ENCODE measurements around the gene CLP1. TPM values are rescaled to one million over a fixed set of nuclear protein-coding genes. Genes with fewer than 3 reads are reported as not detected.
A peak's percentile ranks its signal among the peaks of the same experiment; 100 is the strongest.

Gene CLP1
- 16.4 and 19.0 TPM in 2 replicates for total RNA-seq

- DNase-seq (ENCODE audit: low read depth), result peak; percentile 99
- peak within 1 kb of the TSS; percentile 87 for H3K4me3 ChIP-seq (ENCODE audit: low read depth, low read length)
- TF ChIP-seq CTCF (IDR thresholded peaks at IDR 0.05; ENCODE audit: insufficient read depth, low read depth, low read length), result no peak
These were observed at the start of gene CLP1 for GRCh38 chr11:57657194-57658022. TSS of gene CLP1 (plus strand) at chr11:57657762. CDS start at chr11:57659477, 1,715 bp downstream.

GRCh38 chr11:57610170-57610569, 47.4 kb upstream of the CLP1 start:
- no peak for TF ChIP-seq CTCF (IDR thresholded peaks at IDR 0.05; ENCODE audit: insufficient read depth, low read depth, low read length)
- H3K4me3 ChIP-seq (ENCODE audit: low read depth, low read length), result no peak overlapping the region
- no peak for DNase-seq (ENCODE audit: low read depth)

- DNase-seq (ENCODE audit: low read depth), result no peak
- H3K4me3 ChIP-seq (ENCODE audit: low read depth, low read length), result no peak overlapping the region
- no peak for TF ChIP-seq CTCF (IDR thresholded peaks at IDR 0.05; ENCODE audit: insufficient read depth, low read depth, low read length)
These were observed 43.3 kb upstream of the CLP1 start for GRCh38 chr11:57614234-57614772.

GRCh38 chr11:57615308-57615707, 42.3 kb upstream of the CLP1 start:
- H3K4me3 ChIP-seq (ENCODE audit: low read depth, low read length), result no peak overlapping the region
- TF ChIP-seq CTCF (IDR thresholded peaks at IDR 0.05; ENCODE audit: insufficient read depth, low read depth, low read length), result no peak
- no peak for DNase-seq (ENCODE audit: low read depth)

- TF ChIP-seq CTCF (IDR thresholded peaks at IDR 0.05; ENCODE audit: insufficient read depth, low read depth, low read length), result no peak
- DNase-seq (ENCODE audit: low read depth), result no peak
- no peak overlapping the region for H3K4me3 ChIP-seq (ENCODE audit: low read depth, low read length)
These were observed 41.0 kb upstream of the CLP1 start for GRCh38 chr11:57616595-57616994.

- no peak overlapping the region for H3K4me3 ChIP-seq (ENCODE audit: low read depth, low read length)
- DNase-seq (ENCODE audit: low read depth), result no peak
These were observed 39.1 kb upstream of the CLP1 start for GRCh38 chr11:57618438-57618837.

More at GRCh38 chr11:57618438-57618837, 39.1 kb upstream of the CLP1 start:
- no peak for TF ChIP-seq CTCF (IDR thresholded peaks at IDR 0.05; ENCODE audit: insufficient read depth, low read depth, low read length)

Measured in fibroblast of villous mesenchyme (primary cell).